Activated CD4-positive, alpha-beta T cell treated with anti-CD3 and anti-CD28 coated beads for 48 hours (primary cell): ENCODE results near the gene SLC6A9.

ENCODE experiments used
- DNase-seq: peaks from one replicate; pipeline ENCODE4 v3.0.0-alpha.2; 2020

Gene SLC6A9

GRCh38 chr1:44031252-44032169, at the start of gene SLC6A9:
SLC6A9 (minus strand) TSS chr1:44031462; CDS start chr1:44024277, 7,185 bp downstream.
- peak; percentile 66 for DNase-seq

- DNase-seq, result no peak
These were observed 48.3 kb upstream of the SLC6A9 start for GRCh38 chr1:44079566-44079965.

GRCh38 chr1:44078104-44078503, 46.8 kb upstream of the SLC6A9 start:
- no peak for DNase-seq

GRCh38 chr1:44077421-44077820, 46.2 kb upstream of the SLC6A9 start:
- no peak for DNase-seq

- no peak for DNase-seq
These were observed 44.8 kb upstream of the SLC6A9 start for GRCh38 chr1:44076066-44076465.

- no peak for DNase-seq
These were observed 43.2 kb upstream of the SLC6A9 start for GRCh38 chr1:44074415-44074814.

- no peak for DNase-seq
These were observed 42.3 kb upstream of the SLC6A9 start for GRCh38 chr1:44073528-44073927.

GRCh38 chr1:44072821-44073220, 41.6 kb upstream of the SLC6A9 start:
- no peak for DNase-seq

- no peak for DNase-seq
These were observed 40.9 kb upstream of the SLC6A9 start for GRCh38 chr1:44072204-44072603.

GRCh38 chr1:44071461-44071860, 40.2 kb upstream of the SLC6A9 start:
- no peak for DNase-seq

- no peak for DNase-seq
These were observed 37.2 kb upstream of the SLC6A9 start for GRCh38 chr1:44068442-44068921.

GRCh38 chr1:44067266-44068250, 36.3 kb upstream of the SLC6A9 start:
- DNase-seq, result no peak

- DNase-seq, result no peak
These were observed 31.5 kb upstream of the SLC6A9 start for GRCh38 chr1:44062656-44063179.

GRCh38 chr1:44061857-44062256, 30.6 kb upstream of the SLC6A9 start:
- DNase-seq, result no peak

- no peak for DNase-seq
These were observed 29.6 kb upstream of the SLC6A9 start for GRCh38 chr1:44060830-44061267.

GRCh38 chr1:44059664-44060355, 28.5 kb upstream of the SLC6A9 start:
- no peak for DNase-seq

GRCh38 chr1:44059212-44059611, 27.9 kb upstream of the SLC6A9 start:
- no peak for DNase-seq

- DNase-seq, result no peak
These were observed 26.0 kb upstream of the SLC6A9 start for GRCh38 chr1:44057293-44057692.

GRCh38 chr1:44053394-44053793, 22.1 kb upstream of the SLC6A9 start:
- DNase-seq, result no peak

- DNase-seq, result no peak
These were observed 19.0 kb upstream of the SLC6A9 start for GRCh38 chr1:44050261-44050660.

- DNase-seq, result no peak
These were observed 18.6 kb upstream of the SLC6A9 start for GRCh38 chr1:44049839-44050238.

GRCh38 chr1:44048532-44049215, 17.4 kb upstream of the SLC6A9 start:
- no peak for DNase-seq
